Measurements from ENCODE around the gene ZBED4. TPM values are rescaled to one million over a fixed set of nuclear protein-coding genes. Genes with fewer than 3 reads are reported as not detected.

ZBED4 gene
- total and polyA plus RNA-seq, 2 experiments from 2014 or later, result 11.1 to 18.4 TPM

GRCh38 chr22:49920859-49921258, 67.2 kb downstream of the ZBED4 start:
- no peaks in the 10 kb centered on the region for H3K27me3 ChIP-seq
- no peaks in the 10 kb centered on the region for H3K36me3 ChIP-seq
- peaks cover 6% of the 10 kb centered on the region for H3K4me1 ChIP-seq (ENCODE audit: low read depth)
- no peak overlapping the region for H3K4me3 ChIP-seq
- no peak for TF ChIP-seq CTCF (IDR thresholded peaks at IDR 0.05; ENCODE audit: low read depth, low read length)
- no peaks in the 10 kb centered on the region for H3K9me3 ChIP-seq (ENCODE audit: low read depth)
- no peak for DNase-seq (ENCODE audit: low read depth in 1 of 2, low spot score in 1 of 2)
- no peak overlapping the region for H3K27ac ChIP-seq

- TF ChIP-seq CTCF (IDR thresholded peaks at IDR 0.05; ENCODE audit: low read depth, low read length), result no peak
- Histone ChIP-seq H3K27me3 (no peaks in the 10 kb centered on the region), H3K27ac (no peak overlapping the region), H3K36me3 (no peaks in the 10 kb centered on the region), H3K4me1 (ENCODE audit: low read depth) (peaks cover 6% of the 10 kb centered on the region), H3K4me3 (no peak overlapping the region), H3K9me3 (ENCODE audit: low read depth) (no peaks in the 10 kb centered on the region)
- no peak for DNase-seq (ENCODE audit: low read depth in 1 of 2, low spot score in 1 of 2)
Measured at GRCh38 chr22:49921508-49922278, 68.0 kb downstream of the ZBED4 start.

DNA sequence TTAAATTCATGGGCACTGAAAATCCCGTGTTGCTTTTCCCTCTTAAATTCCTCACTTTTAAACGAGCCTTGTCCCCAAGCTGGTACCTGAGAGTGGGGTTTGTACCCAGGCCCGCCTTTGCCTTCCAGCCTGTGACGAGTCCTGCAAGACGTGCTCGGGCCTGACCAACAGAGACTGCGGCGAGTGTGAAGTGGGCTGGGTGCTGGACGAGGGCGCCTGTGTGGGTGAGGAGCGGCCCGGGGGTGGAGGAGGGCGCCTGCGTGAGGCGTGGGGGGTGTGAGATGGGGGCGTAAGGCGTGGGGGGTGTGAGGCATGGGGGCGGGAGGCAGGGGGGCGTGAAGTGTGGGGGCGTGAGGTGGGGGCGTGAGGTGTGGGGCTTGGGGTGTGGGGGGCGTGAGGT, 68.8 kb downstream of the ZBED4 start:
- Histone ChIP-seq H3K27me3 (no peaks in the 10 kb centered on the region), H3K36me3 (no peaks in the 10 kb centered on the region), H3K4me1 (ENCODE audit: low read depth) (peaks cover 6% of the 10 kb centered on the region), H3K4me3 (no peak overlapping the region), H3K9me3 (ENCODE audit: low read depth) (no peaks in the 10 kb centered on the region), H3K27ac (no peak overlapping the region)
- TF ChIP-seq CTCF (IDR thresholded peaks at IDR 0.05; ENCODE audit: low read depth, low read length), result no peak
- DNase-seq (ENCODE audit: low read depth in 1 of 2, low spot score in 1 of 2), result no peak

- DNase-seq (ENCODE audit: low read depth in 1 of 2, low spot score in 1 of 2), result no peak
- H3K36me3 ChIP-seq, result no peaks in the 10 kb centered on the region
- no peaks in the 10 kb centered on the region for H3K27me3 ChIP-seq
- H3K9me3 ChIP-seq (ENCODE audit: low read depth), result no peaks in the 10 kb centered on the region
- H3K4me3 ChIP-seq, result no peak overlapping the region
- TF ChIP-seq CTCF (IDR thresholded peaks at IDR 0.05; ENCODE audit: low read depth, low read length), result no peak
- H3K27ac ChIP-seq, result no peak overlapping the region
- peaks cover 6% of the 10 kb centered on the region for H3K4me1 ChIP-seq (ENCODE audit: low read depth)
Measured at GRCh38 chr22:49922926-49923325, 69.3 kb downstream of the ZBED4 start.

GRCh38 chr22:49923445-49923844, 69.8 kb downstream of the ZBED4 start:
- no peaks in the 10 kb centered on the region for H3K9me3 ChIP-seq (ENCODE audit: low read depth)
- DNase-seq (ENCODE audit: low read depth in 1 of 2, low spot score in 1 of 2), result no peak
- peaks cover 6% of the 10 kb centered on the region for H3K4me1 ChIP-seq (ENCODE audit: low read depth)
- H3K27ac ChIP-seq, result no peak overlapping the region
- no peak overlapping the region for H3K4me3 ChIP-seq
- no peaks in the 10 kb centered on the region for H3K27me3 ChIP-seq
- TF ChIP-seq CTCF (IDR thresholded peaks at IDR 0.05; ENCODE audit: low read depth, low read length), result no peak
- H3K36me3 ChIP-seq, result no peaks in the 10 kb centered on the region

Data from cardiac muscle cell (in vitro differentiated cells and primary cell).